Measurements from ENCODE around the gene AKAIN1. TPM values are rescaled to one million over a fixed set of nuclear protein-coding genes. Genes with fewer than 3 reads are reported as not detected.

AKAIN1 gene
- total and polyA plus RNA-seq, 10 of the 15 experiments (the other 5 are each of a cell fraction or from before 2014, with no cell fraction given): not detected

DNA sequence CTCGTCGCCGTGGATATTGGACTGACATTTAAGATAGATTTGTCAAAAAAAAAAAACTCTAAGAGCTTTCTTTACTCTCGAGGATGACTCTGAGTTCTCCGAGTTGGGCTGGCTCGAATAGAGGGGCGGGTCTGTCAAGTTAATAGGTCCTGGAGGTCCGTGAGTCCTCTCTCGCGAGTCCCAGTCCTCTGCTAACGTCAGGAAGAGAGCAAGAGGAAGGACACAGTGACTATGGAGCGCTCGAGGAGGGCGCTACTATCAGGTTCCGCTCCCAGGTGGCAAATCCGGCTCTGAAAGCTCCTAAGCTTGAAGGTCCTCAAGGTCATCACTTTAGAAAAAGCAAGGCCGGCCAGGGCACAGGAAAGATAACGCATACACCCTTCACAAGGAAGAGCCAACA lies 404 bp upstream of the AKAIN1 start:
- ChIA-PET POLR2A (no interaction called here), SMC1A (ENCODE audit: uncharacterized antibody, unreplicated experiment) (no interaction called here), RAD21 (ENCODE audit: unreplicated experiment) (no interaction called here), CTCF (no interaction called here)
- Histone ChIP-seq H2AFZ (ENCODE audit: control insufficient read depth, low read depth, low read length) (no peak overlapping the region), H3K4me3 (no peak overlapping the region), H3K27ac (ENCODE audit: control insufficient read depth, insufficient read depth) (no peak overlapping the region), H4K20me1 (ENCODE audit: control insufficient read depth, insufficient read depth) (no peaks in the 10 kb centered on the region), H3K4me2 (ENCODE audit: control insufficient read depth, insufficient read depth) (no peak overlapping the region), H3K9ac (ENCODE audit: control insufficient read depth, insufficient read depth, low read length) (no peak overlapping the region), H3K36me3 (ENCODE audit: control insufficient read depth in 2 of 2, insufficient read depth in 2 of 2, low read length in 1 of 2) (no peaks in the 10 kb centered on the region), H3K79me2 (ENCODE audit: control insufficient read depth, insufficient read depth, low read length) (no peaks in the 10 kb centered on the region), H3K27me3 (replicated peaks in 1 of 2; ENCODE audit: control insufficient read depth in 2 of 2, insufficient read depth in 2 of 2, low read length in 1 of 2) (no peaks in the 10 kb centered on the region; a peak in 2 of 4 replicates), H3K9me3 (replicated peaks; ENCODE audit: control insufficient read depth, insufficient read depth, low read length) (no peaks in the 10 kb centered on the region), H3K4me1 (ENCODE audit: control insufficient read depth, insufficient read depth, low read length) (no peaks in the 10 kb centered on the region)
- in situ Hi-C loops (cut with MboI): no loop called here
- no peak for TF ChIP-seq MTA2 (IDR thresholded peaks at IDR 0.05; ENCODE audit: low read depth)
- TF ChIP-seq TCF7 (IDR thresholded peaks at IDR 0.05; ENCODE audit: borderline replicate concordance): no peak
- no peak for TF ChIP-seq ZNF622 (IDR thresholded peaks at IDR 0.05)
- no peak for TF ChIP-seq MYB (IDR thresholded peaks at IDR 0.05; ENCODE audit: borderline replicate concordance, low read depth, low read length)
- no peak for TF ChIP-seq IKZF2 (IDR thresholded peaks at IDR 0.05)
- no peak for TF ChIP-seq HDGF (IDR thresholded peaks at IDR 0.05)
- no peak for TF ChIP-seq YY1 (IDR thresholded peaks at IDR 0.05; ENCODE audit: low read depth, low read length)
- TF ChIP-seq, protein P1, sequence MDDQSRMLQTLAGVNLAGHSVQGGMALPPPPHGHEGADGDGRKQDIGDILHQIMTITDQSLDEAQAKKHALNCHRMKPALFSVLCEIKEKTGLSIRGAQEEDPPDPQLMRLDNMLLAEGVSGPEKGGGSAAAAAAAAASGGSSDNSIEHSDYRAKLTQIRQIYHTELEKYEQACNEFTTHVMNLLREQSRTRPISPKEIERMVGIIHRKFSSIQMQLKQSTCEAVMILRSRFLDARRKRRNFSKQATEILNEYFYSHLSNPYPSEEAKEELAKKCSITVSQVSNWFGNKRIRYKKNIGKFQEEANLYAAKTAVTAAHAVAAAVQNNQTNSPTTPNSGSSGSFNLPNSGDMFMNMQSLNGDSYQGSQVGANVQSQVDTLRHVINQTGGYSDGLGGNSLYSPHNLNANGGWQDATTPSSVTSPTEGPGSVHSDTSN (IDR thresholded peaks at IDR 0.05; ENCODE audit: insufficient replicate concordance, low read depth, low read length): no peak
- TF ChIP-seq ZBTB33 (IDR thresholded peaks at IDR 0.05): no peak
- TF ChIP-seq, protein P2, sequence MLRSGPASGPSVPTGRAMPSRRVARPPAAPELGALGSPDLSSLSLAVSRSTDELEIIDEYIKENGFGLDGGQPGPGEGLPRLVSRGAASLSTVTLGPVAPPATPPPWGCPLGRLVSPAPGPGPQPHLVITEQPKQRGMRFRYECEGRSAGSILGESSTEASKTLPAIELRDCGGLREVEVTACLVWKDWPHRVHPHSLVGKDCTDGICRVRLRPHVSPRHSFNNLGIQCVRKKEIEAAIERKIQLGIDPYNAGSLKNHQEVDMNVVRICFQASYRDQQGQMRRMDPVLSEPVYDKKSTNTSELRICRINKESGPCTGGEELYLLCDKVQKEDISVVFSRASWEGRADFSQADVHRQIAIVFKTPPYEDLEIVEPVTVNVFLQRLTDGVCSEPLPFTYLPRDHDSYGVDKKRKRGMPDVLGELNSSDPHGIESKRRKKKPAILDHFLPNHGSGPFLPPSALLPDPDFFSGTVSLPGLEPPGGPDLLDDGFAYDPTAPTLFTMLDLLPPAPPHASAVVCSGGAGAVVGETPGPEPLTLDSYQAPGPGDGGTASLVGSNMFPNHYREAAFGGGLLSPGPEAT (IDR thresholded peaks at IDR 0.05; ENCODE audit: low read depth): no peak
- no peak for TF ChIP-seq ATF7 (IDR thresholded peaks at IDR 0.05; ENCODE audit: low read depth)
- TF ChIP-seq, protein P3, sequence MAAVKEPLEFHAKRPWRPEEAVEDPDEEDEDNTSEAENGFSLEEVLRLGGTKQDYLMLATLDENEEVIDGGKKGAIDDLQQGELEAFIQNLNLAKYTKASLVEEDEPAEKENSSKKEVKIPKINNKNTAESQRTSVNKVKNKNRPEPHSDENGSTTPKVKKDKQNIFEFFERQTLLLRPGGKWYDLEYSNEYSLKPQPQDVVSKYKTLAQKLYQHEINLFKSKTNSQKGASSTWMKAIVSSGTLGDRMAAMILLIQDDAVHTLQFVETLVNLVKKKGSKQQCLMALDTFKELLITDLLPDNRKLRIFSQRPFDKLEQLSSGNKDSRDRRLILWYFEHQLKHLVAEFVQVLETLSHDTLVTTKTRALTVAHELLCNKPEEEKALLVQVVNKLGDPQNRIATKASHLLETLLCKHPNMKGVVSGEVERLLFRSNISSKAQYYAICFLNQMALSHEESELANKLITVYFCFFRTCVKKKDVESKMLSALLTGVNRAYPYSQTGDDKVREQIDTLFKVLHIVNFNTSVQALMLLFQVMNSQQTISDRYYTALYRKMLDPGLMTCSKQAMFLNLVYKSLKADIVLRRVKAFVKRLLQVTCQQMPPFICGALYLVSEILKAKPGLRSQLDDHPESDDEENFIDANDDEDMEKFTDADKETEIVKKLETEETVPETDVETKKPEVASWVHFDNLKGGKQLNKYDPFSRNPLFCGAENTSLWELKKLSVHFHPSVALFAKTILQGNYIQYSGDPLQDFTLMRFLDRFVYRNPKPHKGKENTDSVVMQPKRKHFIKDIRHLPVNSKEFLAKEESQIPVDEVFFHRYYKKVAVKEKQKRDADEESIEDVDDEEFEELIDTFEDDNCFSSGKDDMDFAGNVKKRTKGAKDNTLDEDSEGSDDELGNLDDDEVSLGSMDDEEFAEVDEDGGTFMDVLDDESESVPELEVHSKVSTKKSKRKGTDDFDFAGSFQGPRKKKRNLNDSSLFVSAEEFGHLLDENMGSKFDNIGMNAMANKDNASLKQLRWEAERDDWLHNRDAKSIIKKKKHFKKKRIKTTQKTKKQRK (IDR thresholded peaks at IDR 0.05; ENCODE audit: low read depth, low read length): no peak
- no peak for TF ChIP-seq STAT1 (conservative IDR thresholded peaks at IDR 0.05)
- no peak for TF ChIP-seq ASH2L (IDR thresholded peaks at IDR 0.05; ENCODE audit: borderline replicate concordance, low read depth)
- TF ChIP-seq EP300 (IDR thresholded peaks at IDR 0.05; ENCODE audit: borderline replicate concordance in 1 of 2, control insufficient read depth in 1 of 2, low read depth in 2 of 2, low read length in 2 of 2): no peak
- no peak for TF ChIP-seq BCL11A (IDR thresholded peaks at IDR 0.05; ENCODE audit: low read depth, low read length)
- ATAC-seq (no peak), FAIRE-seq (no peak), DNase-seq (ENCODE audit: low read depth, low spot score) (no peak)
- 39% methylated on average over 18 of the region's 18 CpGs for WGBS (ENCODE audit: insufficient coverage, insufficient replicate concordance, low lambda C conversion rate, missing lambda C conversion rate)
- intact Hi-C loops (cut with micrococcal nuclease; ENCODE audit: unreplicated experiment): no loop called here
- no TSS peak for BruUV-seq (replicated peaks)

All from GM12878 (cell line).